Omental fat pad (tissue), 4 donors: Measurements from ENCODE around the gene GPC6. TPM values are rescaled to one million over a fixed set of nuclear protein-coding genes. Genes with fewer than 3 reads are reported as not detected.

Experiments
- ATAC-seq: fragments of 150-250 bp; one replicate; pipeline ENCODE4 v1.9.1; 2016; ENCODE audit warnings: mild to moderate bottlenecking, moderate library complexity; ENCODE audit not compliant: low FRiP score
- DNase-seq: peaks from one replicate; pipeline ENCODE4 v3.0.0-alpha.2; 2019; ENCODE audit warnings: low spot score
- CTCF ChIP-seq, 3 donors: fragments of 450-650 bp; IDR thresholded peaks; one replicate each; pipeline ENCODE4 v1.5.1; 2016 to 2017; ENCODE audit warnings: antibody characterized with exemption in 3 of 3, mild to moderate bottlenecking in 3 of 3, moderate library complexity in 2 of 3
- total RNA-seq, 4 donors: library from RNA; depleted of rRNA; stranded (reverse); fragments of >200 nt; gene quantifications; one replicate each; pipeline ENCODE4 v1.1.0, GENCODE V29; 2016

Gene GPC6
- total RNA-seq, 4 donors from 2014 or later: 9.2 to 24.4 (median 16.4) TPM

GRCh38 chr13:93784191-93784590 is 557.6 kb downstream of the GPC6 start:
- no peak for DNase-seq
- TF ChIP-seq CTCF (IDR thresholded peaks at IDR 0.05): no peak
- ATAC-seq: no peak

- ATAC-seq: no peak
- DNase-seq: no peak
- no peak for TF ChIP-seq CTCF (IDR thresholded peaks at IDR 0.05)
Observed at GRCh38 chr13:93786846-93787489, 560.4 kb downstream of the GPC6 start.

GRCh38 chr13:93788456-93788855 is 561.8 kb downstream of the GPC6 start:
- DNase-seq: no peak
- no peak for ATAC-seq
- no peak for TF ChIP-seq CTCF (IDR thresholded peaks at IDR 0.05)

GRCh38 chr13:93789058-93789457 is 562.5 kb downstream of the GPC6 start:
- no peak for TF ChIP-seq CTCF (IDR thresholded peaks at IDR 0.05)
- no peak for ATAC-seq
- DNase-seq: no peak

GRCh38 chr13:93794197-93794885 is 567.7 kb downstream of the GPC6 start:
- ATAC-seq: no peak
- TF ChIP-seq CTCF (IDR thresholded peaks at IDR 0.05): no peak

GRCh38 chr13:93797463-93797862 is 570.9 kb downstream of the GPC6 start:
- no peak for TF ChIP-seq CTCF (IDR thresholded peaks at IDR 0.05)
- DNase-seq (no peak), ATAC-seq (no peak)

More at GRCh38 chr13:93794197-93794885, 567.7 kb downstream of the GPC6 start:
- DNase-seq: no peak

- no peak for TF ChIP-seq CTCF (IDR thresholded peaks at IDR 0.05)
- ATAC-seq (no peak), DNase-seq (no peak)
Observed at GRCh38 chr13:93800342-93800741, 573.7 kb downstream of the GPC6 start.
